ENCODE results near the gene ABCG2. TPM values are rescaled to one million over a fixed set of nuclear protein-coding genes. Genes with fewer than 3 reads are reported as not detected.
"Not testable (repeated sequence)": the region's sequence is repeated elsewhere in the genome, so short reads cannot be mapped to it uniquely, and the experiment has no call there.

The ABCG2 gene
- total RNA-seq, 1 experiment from 2014 or later, result 3.8 TPM

DNA sequence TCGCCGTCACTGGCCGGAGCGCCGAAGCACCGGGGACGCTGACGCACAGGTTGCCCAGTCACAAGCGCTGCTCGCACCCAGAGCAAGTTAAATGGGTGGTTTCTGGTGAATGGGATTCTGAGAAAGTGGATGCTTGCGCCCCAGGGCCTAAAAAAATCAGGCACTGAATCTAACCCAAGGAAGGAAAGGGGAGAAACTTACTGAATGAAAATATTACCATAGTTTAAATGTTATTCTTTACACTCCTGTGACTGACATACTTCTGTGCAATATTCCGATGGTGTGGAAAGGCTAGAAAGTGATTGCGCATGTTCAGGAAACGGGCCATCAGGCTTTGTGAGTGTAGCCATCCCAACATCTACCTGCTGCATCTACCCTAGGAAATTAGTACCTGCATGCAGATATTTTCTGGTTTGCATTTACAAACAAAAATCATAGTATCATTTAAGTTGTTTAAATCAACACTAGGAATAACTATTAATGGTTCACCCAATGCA is 838 bp upstream of the ABCG2 start:
- CTCF ChIA-PET, result interaction anchor here (0.7 to 1.2 kb wide), 4 partner anchors 33 to 60 kb away, joined by 3 to 4 read pairs (median 3); no protein-coding TSS in a partner anchor
- peak overlapping the region; percentile 76 for H3K27ac Mint-ChIP-seq

DNA sequence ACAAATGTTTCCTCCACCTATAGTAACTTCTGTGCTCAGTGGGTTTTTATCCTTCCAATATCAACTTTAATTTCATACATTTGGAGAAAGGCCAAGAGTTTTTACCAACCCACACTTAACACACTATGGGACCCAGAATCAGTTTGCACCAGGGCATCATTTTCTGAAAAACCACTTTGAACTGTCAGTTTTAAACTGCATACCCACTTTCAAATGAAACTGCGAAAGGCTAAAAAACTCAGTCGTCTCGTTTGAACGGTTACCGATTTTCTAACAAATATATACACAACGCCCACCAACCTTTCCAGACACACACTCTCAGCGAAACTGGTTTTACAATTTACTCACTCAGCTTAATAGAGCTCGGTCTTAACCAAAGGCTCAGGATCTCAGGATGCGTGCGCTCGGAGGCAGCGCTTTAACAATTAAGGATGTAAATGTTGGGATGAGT is 376 bp downstream of the ABCG2 start:
- H3K4me1 Mint-ChIP-seq, result peaks cover 26% of the 10 kb centered on the region
- CTCF ChIA-PET, result interaction anchor here (1.0 to 1.2 kb wide), 3 partner anchors 34 to 61 kb away, joined by 3 to 4 read pairs (median 3); no protein-coding TSS in a partner anchor
- peak overlapping the region; percentile 75 for H3K4me3 Mint-ChIP-seq
- TF ChIP-seq GTF2I (CRISPR knock-in tag; conservative IDR thresholded peaks at IDR 0.05) (no peak), ZNF416 (CRISPR knock-in tag; IDR thresholded peaks at IDR 0.05) (no peak), TEAD1 (CRISPR knock-in tag; IDR thresholded peaks at IDR 0.05) (no peak), NFATC4 (CRISPR knock-in tag; IDR thresholded peaks at IDR 0.05) (no peak)
- TF ChIP-seq, protein P1, sequence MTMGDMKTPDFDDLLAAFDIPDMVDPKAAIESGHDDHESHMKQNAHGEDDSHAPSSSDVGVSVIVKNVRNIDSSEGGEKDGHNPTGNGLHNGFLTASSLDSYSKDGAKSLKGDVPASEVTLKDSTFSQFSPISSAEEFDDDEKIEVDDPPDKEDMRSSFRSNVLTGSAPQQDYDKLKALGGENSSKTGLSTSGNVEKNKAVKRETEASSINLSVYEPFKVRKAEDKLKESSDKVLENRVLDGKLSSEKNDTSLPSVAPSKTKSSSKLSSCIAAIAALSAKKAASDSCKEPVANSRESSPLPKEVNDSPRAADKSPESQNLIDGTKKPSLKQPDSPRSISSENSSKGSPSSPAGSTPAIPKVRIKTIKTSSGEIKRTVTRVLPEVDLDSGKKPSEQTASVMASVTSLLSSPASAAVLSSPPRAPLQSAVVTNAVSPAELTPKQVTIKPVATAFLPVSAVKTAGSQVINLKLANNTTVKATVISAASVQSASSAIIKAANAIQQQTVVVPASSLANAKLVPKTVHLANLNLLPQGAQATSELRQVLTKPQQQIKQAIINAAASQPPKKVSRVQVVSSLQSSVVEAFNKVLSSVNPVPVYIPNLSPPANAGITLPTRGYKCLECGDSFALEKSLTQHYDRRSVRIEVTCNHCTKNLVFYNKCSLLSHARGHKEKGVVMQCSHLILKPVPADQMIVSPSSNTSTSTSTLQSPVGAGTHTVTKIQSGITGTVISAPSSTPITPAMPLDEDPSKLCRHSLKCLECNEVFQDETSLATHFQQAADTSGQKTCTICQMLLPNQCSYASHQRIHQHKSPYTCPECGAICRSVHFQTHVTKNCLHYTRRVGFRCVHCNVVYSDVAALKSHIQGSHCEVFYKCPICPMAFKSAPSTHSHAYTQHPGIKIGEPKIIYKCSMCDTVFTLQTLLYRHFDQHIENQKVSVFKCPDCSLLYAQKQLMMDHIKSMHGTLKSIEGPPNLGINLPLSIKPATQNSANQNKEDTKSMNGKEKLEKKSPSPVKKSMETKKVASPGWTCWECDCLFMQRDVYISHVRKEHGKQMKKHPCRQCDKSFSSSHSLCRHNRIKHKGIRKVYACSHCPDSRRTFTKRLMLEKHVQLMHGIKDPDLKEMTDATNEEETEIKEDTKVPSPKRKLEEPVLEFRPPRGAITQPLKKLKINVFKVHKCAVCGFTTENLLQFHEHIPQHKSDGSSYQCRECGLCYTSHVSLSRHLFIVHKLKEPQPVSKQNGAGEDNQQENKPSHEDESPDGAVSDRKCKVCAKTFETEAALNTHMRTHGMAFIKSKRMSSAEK (CRISPR knock-in tag; IDR thresholded peaks at IDR 0.05; ENCODE audit: borderline replicate concordance), result no peak
- TF ChIP-seq, protein P2, sequence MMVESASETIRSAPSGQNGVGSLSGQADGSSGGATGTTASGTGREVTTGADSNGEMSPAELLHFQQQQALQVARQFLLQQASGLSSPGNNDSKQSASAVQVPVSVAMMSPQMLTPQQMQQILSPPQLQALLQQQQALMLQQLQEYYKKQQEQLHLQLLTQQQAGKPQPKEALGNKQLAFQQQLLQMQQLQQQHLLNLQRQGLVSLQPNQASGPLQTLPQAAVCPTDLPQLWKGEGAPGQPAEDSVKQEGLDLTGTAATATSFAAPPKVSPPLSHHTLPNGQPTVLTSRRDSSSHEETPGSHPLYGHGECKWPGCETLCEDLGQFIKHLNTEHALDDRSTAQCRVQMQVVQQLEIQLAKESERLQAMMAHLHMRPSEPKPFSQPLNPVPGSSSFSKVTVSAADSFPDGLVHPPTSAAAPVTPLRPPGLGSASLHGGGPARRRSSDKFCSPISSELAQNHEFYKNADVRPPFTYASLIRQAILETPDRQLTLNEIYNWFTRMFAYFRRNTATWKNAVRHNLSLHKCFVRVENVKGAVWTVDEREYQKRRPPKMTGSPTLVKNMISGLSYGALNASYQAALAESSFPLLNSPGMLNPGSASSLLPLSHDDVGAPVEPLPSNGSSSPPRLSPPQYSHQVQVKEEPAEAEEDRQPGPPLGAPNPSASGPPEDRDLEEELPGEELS (CRISPR knock-in tag; IDR thresholded peaks at IDR 0.05), result no peak
- TF ChIP-seq, protein P3, sequence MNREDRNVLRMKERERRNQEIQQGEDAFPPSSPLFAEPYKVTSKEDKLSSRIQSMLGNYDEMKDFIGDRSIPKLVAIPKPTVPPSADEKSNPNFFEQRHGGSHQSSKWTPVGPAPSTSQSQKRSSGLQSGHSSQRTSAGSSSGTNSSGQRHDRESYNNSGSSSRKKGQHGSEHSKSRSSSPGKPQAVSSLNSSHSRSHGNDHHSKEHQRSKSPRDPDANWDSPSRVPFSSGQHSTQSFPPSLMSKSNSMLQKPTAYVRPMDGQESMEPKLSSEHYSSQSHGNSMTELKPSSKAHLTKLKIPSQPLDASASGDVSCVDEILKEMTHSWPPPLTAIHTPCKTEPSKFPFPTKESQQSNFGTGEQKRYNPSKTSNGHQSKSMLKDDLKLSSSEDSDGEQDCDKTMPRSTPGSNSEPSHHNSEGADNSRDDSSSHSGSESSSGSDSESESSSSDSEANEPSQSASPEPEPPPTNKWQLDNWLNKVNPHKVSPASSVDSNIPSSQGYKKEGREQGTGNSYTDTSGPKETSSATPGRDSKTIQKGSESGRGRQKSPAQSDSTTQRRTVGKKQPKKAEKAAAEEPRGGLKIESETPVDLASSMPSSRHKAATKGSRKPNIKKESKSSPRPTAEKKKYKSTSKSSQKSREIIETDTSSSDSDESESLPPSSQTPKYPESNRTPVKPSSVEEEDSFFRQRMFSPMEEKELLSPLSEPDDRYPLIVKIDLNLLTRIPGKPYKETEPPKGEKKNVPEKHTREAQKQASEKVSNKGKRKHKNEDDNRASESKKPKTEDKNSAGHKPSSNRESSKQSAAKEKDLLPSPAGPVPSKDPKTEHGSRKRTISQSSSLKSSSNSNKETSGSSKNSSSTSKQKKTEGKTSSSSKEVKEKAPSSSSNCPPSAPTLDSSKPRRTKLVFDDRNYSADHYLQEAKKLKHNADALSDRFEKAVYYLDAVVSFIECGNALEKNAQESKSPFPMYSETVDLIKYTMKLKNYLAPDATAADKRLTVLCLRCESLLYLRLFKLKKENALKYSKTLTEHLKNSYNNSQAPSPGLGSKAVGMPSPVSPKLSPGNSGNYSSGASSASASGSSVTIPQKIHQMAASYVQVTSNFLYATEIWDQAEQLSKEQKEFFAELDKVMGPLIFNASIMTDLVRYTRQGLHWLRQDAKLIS (CRISPR knock-in tag; IDR thresholded peaks at IDR 0.05; ENCODE audit: borderline replicate concordance), result no peak
- H3K27ac Mint-ChIP-seq, result peak overlapping the region; percentile 38; the same call in 1 of the 2 replicates
- H3K9me3 Mint-ChIP-seq, result peaks cover 3% of the 10 kb centered on the region
- POLR2A ChIA-PET, result interaction anchor here (1.5 kb wide), 1 partner anchor 22 kb away, joined by 3 read pairs; no protein-coding TSS in a partner anchor
- ATAC-seq (peak; percentile 68), DNase-seq (ENCODE audit: low spot score) (no peak)
- peaks cover 3% of the 10 kb centered on the region; the same call in 1 of the 2 replicates for H3K36me3 Mint-ChIP-seq
- H3K27me3 Mint-ChIP-seq (ENCODE audit: low read depth), result peaks cover 29% of the 10 kb centered on the region

More for the DNA sequence above, 838 bp upstream of the ABCG2 start:
- Mint-ChIP-seq H3K36me3 (peaks cover 3% of the 10 kb centered on the region), H3K4me1 (peaks cover 32% of the 10 kb centered on the region), H3K27me3 (ENCODE audit: low read depth) (peaks cover 29% of the 10 kb centered on the region), H3K4me3 (peak overlapping the region; percentile 75), H3K9me3 (peaks cover 3% of the 10 kb centered on the region)
- DNase-seq (ENCODE audit: low spot score) (peak; percentile 67), ATAC-seq (peak; percentile 84)
- POLR2A ChIA-PET, result interaction anchor here (1.0 to 1.5 kb wide), 2 partner anchors 23 to 52 kb away, joined by 3 read pairs; no protein-coding TSS in a partner anchor
- TF ChIP-seq NR2C2 (CRISPR knock-in tag; IDR thresholded peaks at IDR 0.05) (no peak), FOXP1 (CRISPR knock-in tag; IDR thresholded peaks at IDR 0.05; ENCODE audit: borderline replicate concordance) (no peak), IRF2 (CRISPR knock-in tag; IDR thresholded peaks at IDR 0.05; ENCODE audit: borderline replicate concordance, low read depth) (no peak), NFE2L1 (CRISPR knock-in tag; IDR thresholded peaks at IDR 0.05) (no peak)
- TF ChIP-seq, protein P4, sequence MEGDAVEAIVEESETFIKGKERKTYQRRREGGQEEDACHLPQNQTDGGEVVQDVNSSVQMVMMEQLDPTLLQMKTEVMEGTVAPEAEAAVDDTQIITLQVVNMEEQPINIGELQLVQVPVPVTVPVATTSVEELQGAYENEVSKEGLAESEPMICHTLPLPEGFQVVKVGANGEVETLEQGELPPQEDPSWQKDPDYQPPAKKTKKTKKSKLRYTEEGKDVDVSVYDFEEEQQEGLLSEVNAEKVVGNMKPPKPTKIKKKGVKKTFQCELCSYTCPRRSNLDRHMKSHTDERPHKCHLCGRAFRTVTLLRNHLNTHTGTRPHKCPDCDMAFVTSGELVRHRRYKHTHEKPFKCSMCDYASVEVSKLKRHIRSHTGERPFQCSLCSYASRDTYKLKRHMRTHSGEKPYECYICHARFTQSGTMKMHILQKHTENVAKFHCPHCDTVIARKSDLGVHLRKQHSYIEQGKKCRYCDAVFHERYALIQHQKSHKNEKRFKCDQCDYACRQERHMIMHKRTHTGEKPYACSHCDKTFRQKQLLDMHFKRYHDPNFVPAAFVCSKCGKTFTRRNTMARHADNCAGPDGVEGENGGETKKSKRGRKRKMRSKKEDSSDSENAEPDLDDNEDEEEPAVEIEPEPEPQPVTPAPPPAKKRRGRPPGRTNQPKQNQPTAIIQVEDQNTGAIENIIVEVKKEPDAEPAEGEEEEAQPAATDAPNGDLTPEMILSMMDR (IDR thresholded peaks at IDR 0.05), result no peak
- TF ChIP-seq, protein P5, sequence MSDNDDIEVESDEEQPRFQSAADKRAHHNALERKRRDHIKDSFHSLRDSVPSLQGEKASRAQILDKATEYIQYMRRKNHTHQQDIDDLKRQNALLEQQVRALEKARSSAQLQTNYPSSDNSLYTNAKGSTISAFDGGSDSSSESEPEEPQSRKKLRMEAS (CRISPR knock-in tag; IDR thresholded peaks at IDR 0.05), result 0 out of 2 replicates have a peak, but pooled peaks have one; percentile 31
- TF ChIP-seq, protein P6, sequence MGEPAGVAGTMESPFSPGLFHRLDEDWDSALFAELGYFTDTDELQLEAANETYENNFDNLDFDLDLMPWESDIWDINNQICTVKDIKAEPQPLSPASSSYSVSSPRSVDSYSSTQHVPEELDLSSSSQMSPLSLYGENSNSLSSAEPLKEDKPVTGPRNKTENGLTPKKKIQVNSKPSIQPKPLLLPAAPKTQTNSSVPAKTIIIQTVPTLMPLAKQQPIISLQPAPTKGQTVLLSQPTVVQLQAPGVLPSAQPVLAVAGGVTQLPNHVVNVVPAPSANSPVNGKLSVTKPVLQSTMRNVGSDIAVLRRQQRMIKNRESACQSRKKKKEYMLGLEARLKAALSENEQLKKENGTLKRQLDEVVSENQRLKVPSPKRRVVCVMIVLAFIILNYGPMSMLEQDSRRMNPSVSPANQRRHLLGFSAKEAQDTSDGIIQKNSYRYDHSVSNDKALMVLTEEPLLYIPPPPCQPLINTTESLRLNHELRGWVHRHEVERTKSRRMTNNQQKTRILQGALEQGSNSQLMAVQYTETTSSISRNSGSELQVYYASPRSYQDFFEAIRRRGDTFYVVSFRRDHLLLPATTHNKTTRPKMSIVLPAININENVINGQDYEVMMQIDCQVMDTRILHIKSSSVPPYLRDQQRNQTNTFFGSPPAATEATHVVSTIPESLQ (CRISPR knock-in tag; IDR thresholded peaks at IDR 0.05), result no peak

DNA sequence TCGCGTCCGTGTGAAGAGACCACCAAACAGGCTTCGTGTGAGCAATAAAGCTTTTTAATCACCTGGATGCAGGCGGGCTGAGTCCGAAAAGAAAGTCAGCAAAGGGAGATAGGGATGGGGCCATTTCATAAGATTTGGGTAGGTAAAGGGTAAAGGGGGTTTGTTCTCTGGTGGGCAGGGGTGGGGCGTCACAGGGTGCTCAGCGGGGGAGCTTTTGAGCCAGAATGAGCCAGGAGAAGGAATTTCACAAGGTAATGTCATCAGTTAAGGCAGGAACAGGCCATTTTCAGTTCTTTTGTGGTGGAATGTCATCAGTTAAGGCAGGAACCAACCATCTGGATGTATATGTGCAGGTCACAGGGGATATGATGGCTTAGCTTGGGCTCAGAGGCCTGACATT is 6.1 kb downstream of the ABCG2 start:
- ATAC-seq; CTCF ChIA-PET; POLR2A ChIA-PET; H3K4me3 Mint-ChIP-seq; DNase-seq (ENCODE audit: low spot score); H3K9me3 Mint-ChIP-seq; H3K36me3 Mint-ChIP-seq; H3K27ac Mint-ChIP-seq: not testable (repeated sequence)
- peaks cover 46% of the 10 kb centered on the region for H3K4me1 Mint-ChIP-seq
- peaks cover 11% of the 10 kb centered on the region for H3K27me3 Mint-ChIP-seq (ENCODE audit: low read depth)

All from WTC11 (cell line).